Measurements from ENCODE around the gene PGAM2.
A peak's percentile ranks its signal among the peaks of the same experiment; 100 is the strongest.

GRCh38 chr7:44101966-44102845 is 36.8 kb upstream of the PGAM2 start:
- TF ChIP-seq CEBPB (IDR thresholded peaks at IDR 0.05; ENCODE audit: low read depth, low read length) (no peak), POLR2A (IDR thresholded peaks at IDR 0.05; ENCODE audit: low read depth, low read length) (no peak), MXI1 (IDR thresholded peaks at IDR 0.05; ENCODE audit: borderline replicate concordance, low read depth, low read length) (0 out of 2 replicates have a peak, but pooled peaks have one; percentile 23), CTCF (conservative IDR thresholded peaks at IDR 0.05; ENCODE audit: low read depth, low read length) (no peak), SMC3 (IDR thresholded peaks at IDR 0.05; ENCODE audit: low read depth, low read length) (no peak), RCOR1 (IDR thresholded peaks at IDR 0.05; ENCODE audit: insufficient replicate concordance, low read length) (peak; percentile 37), NFE2L2 (IDR thresholded peaks at IDR 0.05; ENCODE audit: low read depth, low read length) (no peak), RFX5 (IDR thresholded peaks at IDR 0.05; ENCODE audit: low read depth, low read length) (no peak), USF2 (IDR thresholded peaks at IDR 0.05; ENCODE audit: low read depth, low read length) (no peak), RAD21 (IDR thresholded peaks at IDR 0.05; ENCODE audit: low read length) (no peak), MAFK (IDR thresholded peaks at IDR 0.05; ENCODE audit: low read depth, low read length) (no peak), ELK1 (IDR thresholded peaks at IDR 0.05; ENCODE audit: borderline replicate concordance, low read depth, low read length) (no peak), CHD1 (IDR thresholded peaks at IDR 0.05; ENCODE audit: low read depth, low read length) (no peak)
